HG02885 (cell line): ENCODE data around the gene ZC3H4.
"Not testable (repeated sequence)": the region's sequence is repeated elsewhere in the genome, so short reads cannot be mapped to it uniquely, and the experiment has no call there.

ENCODE experiments used
- ATAC-seq: cut with Tn5 transposase; IDR thresholded peaks from one replicate; pipeline ENCODE4 v1.9.1; 2021; ENCODE audit warnings: mild to moderate bottlenecking; ENCODE audit not compliant: unreplicated experiment, poor library complexity

ZC3H4 gene

DNA sequence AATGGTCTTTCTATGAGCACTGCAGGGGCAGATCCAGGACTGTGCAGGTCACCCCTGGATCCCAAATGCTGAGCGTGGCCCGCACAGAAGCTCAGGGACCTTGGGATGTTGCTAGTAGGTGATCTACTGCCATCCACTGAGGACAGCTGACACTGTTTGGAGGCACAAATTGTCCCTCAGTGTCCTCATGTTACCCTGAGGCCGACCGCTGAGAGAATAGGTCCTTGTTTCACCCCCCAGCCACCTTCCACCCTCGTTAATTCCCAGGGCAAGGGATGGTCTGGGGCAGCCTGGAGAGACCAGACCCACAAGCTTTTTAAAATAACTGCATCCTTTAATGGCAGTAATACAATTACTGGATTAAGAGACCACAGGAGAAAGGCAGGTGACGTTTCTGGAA lies 49.7 kb downstream of the ZC3H4 start:
- no peak for ATAC-seq

DNA sequence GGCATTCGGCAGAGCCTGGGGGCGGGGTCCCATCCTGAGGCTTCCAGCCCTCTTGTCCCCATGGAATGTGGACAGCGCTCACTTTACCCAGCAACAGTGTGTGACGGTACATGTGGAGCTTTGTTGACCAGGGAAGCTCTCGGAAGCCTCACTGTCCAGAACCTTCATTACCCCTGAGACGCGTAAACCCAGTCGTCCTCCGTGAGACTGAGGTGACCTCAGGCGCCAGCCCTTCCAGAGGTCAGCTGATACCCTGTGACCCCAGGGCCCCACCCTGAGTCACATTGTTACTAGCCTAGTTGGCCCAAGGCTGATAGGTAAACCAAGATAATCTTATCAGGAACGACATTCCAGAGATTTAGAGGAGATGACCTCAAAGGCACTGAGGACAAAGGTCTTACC lies 55.0 kb downstream of the ZC3H4 start:
- ATAC-seq: no peak

DNA sequence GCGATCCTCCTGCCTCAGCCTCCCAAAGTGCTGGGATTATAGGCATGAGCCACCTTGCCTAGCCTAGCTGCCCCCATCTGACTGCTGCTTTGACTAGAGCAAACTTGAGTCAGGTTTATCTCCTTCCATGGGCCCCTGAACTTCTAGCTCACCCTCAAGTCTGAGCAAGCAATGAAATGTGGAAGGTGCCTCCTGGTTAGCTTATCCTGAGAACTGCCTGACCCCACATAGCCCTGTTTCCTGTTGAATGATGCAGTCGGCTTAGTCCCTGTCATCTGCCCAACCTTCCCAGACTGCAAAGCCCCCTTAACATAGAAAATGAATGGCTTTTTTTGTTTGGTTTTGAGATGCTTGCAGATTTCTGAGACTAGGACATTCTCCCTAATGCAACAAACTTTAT lies 56.2 kb downstream of the ZC3H4 start:
- ATAC-seq: no peak

DNA sequence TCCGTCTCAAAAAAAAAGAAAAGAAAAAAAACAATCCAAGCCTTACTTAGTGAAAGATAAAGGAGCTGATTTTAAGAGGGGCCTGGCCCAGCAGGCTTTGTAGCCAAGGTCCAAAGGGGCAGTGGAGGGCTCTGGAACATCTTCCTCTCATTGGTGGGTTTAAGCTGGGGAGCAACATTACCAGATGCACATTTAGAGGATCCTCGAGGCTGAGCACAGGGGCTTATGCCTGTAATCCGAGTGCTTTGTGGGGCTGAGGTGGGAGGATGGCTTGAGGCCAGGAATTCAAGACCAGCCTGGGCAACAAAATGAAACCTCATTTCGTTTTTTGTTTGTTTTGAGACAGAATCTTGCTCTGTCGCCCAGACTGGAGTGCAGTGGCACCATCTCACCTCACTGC lies 57.2 kb downstream of the ZC3H4 start:
- ATAC-seq: no peak

DNA sequence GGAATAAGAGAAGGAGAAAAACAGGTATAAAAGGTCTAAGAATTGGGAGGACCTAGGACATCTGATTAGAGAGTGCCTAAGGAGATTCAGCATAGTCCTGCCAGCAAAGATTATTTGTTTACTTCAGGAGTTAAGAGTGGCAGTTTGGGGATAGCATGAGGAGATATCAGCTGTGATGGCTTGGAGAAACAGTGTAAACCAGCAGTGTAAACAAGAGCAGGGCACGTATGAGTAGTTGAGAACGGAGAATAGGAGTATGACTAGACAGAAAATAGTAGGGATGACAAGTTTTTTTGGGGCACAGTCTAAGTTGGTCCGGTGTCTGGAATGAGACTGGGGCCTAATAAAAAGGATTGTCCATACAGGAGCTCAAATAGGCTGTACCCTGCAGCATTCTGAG lies 63.0 kb downstream of the ZC3H4 start:
- ATAC-seq: not testable (repeated sequence)

DNA sequence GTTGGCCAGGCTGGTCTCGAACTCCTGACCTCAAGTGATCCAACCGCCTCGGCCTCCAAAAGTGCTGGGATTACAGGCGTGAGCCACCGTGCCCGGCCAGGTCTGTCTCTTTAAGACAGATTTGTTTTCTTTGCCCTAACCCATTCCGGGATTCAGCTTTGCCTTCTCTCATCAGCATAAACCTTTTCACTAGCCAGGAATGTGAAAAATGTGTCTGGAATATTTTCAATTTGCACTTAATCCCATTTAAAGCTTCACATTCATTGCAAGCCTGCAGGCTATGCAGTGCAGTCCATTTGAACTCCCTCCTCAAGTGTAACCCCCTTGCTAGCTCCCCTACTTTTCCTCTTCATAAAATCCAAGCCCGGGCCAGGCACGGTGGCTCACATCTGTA lies 64.3 kb downstream of the ZC3H4 start:
- no peak for ATAC-seq

DNA sequence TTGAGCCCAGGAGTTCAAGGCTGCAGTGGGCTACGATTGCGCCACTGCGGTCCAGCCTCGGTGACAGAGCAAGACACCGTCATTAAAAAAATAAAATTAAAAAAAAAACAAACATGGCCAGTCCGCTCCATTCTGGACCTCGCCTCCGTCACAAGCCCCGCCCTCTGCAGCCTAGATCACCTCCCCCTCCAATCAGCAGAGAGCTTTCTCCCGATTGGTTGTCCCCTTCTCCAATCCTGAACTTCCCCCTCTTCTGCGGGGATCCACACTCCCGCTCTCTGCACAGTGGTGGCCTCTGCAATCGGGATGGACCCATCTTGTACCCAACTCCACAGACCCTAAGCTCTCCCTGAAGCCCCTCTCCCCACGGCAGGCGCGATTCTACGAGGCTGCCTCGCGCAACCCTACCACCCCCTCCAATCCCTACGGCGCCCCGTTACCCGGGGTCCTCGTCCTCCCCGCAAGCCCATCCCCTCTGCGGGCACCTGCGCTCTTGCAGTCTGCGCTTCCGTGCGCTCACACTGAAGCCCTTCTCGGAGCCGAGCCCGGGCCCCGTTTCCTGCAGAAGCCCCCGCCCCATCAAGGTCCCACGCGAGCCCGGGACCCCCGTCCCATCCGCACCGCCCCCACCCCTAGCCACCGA lies 65.7 kb downstream of the ZC3H4 start:
- peak; percentile 39 for ATAC-seq

DNA sequence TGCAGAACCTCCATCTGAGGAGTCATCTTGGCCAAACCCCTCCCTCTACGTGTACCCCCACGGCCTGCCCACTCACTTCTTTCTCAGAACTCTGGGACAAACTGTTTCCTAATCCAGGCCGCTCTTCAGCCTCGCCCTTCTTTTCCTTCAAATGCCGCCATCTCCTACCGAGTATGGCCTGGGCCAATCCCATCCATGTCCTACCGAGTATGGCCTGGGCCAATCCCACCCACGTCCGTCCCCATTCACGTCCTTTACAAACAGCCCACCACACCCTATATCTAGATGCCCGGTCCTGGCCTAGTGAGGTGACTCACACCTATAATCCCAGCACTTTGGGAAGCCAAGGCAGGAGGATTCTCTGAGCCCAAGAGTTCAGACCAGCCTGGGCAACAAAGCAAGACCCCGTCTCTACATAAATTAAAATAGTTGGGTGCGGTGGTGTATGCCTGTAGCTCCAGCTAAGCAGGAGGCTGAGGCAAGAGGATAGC lies 66.3 kb downstream of the ZC3H4 start:
- ATAC-seq: no peak

DNA sequence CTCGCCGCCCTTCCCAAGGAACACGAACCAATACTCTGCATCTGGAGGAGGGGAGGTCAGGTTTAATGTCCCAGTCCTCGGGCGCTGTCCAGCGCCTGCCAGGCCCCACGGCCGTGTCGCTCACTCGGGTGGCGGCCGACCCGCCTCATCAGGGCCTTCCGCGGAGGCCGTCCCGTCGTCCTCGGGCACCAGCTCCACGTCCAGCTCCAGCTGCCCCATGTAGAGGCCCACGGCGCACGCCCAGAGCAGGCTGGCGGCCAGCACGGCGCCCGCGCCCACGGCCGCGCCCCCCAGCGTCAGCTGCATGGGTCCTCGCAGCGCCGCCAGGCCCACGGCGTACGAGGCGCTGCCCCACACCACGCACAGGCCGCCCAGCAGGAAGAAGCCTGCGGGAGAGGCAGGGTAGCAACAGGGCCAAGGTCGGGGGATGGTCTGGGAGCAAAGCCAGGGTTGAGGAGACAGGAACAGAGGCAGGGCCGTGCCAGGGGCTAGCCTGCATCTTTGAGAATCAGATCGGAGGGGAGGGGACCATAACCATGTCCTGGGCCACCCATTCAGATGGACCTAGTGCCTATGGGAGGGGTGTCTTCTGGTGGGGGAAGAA lies 67.6 kb downstream of the ZC3H4 start:
- ATAC-seq: no peak

DNA sequence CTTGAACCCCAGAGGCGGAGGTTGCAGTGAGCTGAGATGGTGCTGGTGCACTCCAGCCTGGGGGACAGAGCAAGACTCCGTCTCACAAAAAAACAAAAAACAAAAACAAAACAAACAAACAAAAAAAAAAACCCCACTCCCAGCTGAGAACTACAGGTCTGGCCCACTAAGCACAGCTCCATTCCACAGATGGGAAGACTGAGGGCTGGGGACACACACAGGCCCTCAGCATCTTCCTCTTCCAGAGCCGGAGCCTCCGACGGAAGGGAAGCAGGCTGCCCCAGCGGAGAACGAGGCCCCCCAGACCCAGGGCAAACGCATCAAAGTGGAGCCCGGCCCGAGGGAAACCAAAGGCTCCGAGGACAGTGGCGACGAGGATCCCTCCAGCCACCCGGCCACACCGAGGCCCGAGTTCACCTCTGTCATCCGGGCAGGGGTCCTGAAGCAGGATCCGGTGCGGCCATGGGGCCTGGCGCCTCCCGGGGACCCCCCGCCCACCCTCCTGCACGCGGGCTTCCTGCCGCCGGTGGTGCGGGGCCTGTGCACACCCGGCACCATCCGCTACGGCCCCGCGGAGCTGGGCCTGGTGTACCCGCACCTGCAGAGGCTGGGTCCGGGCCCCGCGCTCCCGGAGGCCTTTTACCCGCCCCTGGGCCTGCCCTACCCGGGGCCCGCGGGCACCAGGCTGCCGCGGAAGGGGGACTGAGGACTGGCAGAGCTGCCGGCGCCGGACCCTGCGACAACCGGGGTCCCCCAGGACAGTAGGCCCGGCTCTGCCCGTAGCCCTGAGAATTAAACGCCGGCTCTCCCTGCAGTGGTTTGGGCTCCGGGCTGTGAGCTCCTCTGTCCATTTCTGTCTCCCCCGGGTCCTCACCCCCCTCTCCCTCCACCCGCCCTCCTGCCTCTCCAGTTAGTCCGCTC lies 68.4 kb downstream of the ZC3H4 start:
- no peak for ATAC-seq

DNA sequence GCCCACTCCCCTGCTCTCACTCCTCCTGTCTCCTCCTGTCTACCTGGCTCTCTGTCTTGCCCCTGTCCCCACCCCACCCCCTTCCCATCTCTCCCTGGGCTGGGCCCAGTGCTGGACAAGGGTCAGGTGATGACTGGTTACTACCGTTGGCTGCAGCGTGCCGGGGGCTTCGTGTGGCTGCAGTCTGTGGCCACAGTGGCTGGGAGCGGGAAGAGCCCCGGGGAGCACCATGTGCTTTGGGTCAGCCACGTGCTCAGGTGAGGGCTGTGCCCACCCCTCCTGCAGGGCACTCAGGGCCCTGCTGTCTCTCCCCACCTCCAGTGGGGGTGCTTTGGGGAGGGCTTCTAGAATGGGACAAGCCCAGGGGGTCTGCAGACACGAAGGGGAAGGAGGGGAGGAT lies 72.7 kb downstream of the ZC3H4 start:
- no peak for ATAC-seq

DNA sequence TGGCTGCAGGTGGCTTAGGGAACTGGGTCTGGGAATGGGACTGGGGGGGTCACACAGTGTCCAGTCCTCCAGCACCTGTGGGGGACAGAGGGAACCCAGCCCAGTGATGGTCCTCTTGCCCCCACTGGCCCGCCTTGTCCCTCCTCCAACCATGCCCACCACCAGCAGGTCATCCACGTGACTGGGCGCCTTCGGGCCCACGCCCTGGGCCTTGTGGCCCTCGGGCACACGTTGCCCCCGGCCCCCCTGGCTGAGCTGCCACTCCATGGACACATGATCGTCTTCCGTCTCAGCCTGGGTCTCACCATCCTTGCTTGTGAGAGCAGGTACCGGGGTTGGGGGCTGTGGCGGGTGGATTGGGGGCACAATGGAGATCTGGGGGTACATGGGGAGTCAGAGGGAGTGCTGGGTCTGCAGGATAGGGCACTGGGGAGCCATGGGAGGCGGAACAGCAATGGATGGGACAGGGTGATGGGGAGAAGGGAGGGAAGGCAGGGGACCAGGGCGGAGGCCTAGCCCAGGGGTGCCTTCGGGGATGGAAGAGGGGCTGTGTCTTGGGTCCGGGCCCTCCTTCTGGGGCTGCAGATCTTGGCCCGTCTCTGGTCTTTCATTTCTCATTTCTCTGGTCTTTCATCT lies 74.2 kb downstream of the ZC3H4 start:
- no peak for ATAC-seq

DNA sequence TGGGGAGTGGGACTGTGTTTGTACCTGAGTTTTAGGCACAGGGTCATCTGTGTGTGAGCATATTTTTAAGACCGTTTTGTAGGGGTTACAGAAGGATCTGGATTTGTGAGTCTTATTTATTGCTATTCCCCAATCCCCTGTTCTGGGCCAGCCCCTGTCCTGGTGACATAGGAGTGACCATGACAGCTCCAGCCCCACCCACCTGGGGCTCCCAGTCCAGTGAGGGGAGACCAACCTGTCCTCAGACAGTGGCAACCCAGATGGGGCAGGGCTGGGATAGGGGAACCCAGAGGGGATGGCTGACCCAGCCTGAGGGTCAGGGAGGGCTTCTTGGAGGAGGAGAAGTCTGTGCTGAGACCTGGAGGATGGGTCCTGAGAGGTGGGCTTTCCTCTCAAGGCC lies 75.8 kb downstream of the ZC3H4 start:
- ATAC-seq: no peak

DNA sequence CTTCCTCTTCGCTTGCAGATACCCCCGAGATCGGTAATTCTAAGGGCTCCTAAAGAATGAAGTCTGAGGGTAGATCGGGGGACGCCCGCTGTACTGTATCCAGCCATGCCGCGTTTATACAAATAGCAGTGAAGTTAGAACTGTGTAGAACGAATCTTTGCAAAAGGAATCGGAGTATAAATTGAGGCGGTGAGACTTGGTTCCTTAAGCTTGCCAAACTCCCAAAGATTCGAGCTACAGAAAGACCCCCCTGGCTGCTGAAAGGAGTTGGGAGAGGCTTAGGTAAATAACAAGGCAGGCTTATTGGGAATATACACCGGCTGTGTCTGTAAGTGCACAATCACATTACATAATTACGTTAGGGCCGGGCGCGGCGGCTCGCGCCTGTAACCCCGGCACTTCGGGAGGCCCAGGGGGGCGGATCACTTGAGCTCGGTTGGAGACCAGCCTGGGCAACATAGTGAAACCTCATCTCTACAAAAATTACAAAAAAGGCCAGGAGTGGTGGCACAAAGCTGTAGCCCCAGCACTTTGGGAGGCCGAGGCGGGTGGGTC lies 77.4 kb downstream of the ZC3H4 start:
- no peak for ATAC-seq

DNA sequence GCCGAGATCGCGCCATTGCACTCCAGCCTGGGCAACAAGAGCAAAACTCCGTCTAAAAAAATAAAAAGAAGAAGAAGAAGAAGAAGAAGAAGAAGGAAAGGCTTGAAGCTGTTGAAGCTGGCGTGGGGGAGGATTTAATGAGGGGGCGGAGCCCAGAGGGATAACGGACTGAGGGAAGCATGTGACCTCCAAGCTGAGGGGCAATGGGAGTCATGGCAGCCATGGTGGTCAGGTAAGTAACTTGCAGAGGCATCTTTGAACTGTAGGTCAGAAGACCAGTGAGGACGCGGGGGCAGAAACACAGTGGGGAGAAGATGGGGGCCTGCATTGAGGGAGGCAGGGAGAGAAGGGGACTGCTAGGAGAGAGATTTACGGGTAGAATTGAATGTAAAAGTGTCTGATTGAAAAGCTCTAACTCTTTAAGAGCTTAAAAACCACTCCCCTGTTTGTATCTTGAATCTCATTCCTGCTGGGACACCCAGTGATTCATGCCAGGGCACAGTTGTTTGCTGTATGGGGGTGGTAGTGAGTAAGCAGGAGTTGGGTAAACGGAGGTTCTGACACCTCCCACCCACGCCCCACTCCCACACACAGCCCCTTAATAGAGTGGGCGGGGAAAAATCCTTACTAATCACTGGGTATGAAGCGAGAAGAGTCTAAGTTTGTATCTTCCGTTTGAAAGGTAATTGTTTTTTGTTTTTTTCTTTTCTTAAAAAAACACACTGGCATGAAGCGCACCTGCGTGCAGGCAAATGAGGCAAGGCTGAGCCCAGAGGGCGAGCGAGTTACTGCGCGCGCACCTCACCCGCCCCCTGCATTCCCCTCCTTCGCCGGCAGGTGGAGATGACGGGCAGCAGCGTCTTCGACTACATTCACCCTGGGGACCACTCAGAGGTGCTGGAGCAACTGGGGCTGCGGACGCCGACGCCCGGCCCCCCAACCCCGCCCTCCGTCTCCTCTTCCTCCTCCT lies 78.2 kb downstream of the ZC3H4 start:
- peak; percentile 91 for ATAC-seq

DNA sequence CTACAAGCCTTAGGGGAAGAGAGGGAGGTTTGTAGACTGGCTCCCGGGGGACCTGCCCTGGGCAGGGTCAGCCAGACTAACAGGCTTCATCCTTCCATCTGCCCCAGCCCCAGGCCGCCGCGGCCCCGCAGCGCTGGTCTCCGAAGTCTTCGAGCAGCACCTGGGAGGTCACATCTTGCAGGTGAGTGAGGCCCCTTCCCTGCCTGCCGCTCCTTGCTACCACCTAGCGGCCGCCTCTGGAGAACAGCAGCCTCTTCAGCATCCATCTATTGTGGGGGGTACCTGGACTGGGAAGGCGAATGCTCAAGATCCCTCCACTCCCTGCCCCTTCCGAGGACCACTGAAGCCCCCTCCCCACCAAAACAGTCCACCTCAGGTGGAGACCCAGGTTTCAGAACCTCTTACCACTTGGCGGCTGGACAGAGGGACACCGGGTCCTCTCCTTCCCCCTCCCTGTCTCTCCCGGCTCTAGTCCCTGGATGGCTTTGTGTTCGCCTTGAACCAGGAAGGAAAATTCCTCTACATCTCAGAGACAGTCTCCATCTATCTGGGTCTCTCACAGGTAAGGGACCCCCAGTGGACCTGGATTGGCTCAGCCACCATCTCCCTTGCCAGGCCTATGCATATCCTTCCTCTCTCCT lies 81.3 kb downstream of the ZC3H4 start:
- ATAC-seq: peak; percentile 44

DNA sequence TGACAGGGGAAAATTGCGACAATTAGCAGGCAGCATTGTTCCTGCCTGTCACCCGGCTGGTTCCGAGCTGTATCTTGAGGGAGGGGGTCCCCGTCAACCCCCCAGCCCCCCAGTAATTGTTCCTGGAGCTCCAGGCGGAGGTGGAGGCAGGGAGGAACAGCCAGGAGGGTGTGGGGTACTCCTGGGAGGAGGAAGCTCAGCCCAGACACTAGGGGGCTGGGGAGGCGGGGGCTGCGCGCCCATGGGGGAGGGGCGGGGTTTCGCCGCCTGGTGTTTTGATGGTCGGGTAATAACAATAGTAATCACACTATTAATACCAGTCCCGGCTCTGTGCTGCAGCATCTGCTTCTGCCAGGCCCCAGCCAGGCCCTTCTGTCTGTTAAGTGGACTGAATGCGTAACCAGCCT lies 85.4 kb downstream of the ZC3H4 start:
- no peak for ATAC-seq

DNA sequence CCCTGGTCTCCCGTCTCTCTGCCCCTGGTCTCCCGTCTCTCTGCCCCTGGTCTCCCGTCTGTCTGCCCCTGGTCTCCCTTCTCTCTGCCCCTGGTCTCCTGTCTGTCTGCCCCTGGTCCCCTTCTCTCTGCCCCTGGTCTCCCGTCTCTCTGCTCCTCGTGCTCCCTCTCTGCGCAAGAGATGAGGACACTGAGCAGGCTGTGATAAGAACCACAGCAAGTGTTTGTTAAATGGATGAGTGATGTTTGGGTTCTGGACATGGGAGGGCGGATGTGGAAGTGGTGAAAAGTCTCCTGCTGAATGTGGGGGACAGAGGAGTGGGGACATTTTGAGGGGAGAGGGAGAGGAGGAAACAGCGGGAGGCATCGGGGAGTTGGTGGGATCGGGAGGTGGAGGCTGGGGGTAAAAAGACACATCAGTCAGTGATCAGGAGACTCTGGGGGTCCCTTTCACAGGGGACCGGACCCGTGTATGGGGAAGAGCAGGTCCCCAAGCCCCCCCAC lies 85.9 kb downstream of the ZC3H4 start:
- ATAC-seq: no peak

DNA sequence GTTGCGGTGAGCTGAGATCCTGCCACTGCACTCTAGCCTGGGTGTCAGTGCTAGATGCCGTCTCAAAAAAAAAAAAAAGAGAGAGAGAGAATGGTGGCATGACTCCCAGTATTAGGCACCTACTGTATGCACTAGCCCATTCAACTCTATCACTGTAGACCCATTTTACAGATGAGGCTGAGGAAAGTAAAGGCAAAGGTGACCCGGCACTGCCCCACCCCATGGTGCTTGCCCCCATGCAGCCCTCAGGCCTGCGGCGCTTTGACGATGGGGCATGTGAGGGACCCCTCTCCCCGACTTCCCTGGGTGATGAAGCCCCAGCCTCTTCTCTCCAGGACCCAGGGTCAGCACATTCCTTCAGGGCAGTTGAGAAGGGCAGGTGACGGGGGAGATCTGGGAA lies 86.7 kb downstream of the ZC3H4 start:
- no peak for ATAC-seq
